HG03378 (cell line): Measurements from ENCODE around the gene DCXR.
A peak's percentile ranks its signal among the peaks of the same experiment; 100 is the strongest.

Source experiments
- ATAC-seq: cut with Tn5 transposase; IDR thresholded peaks from one replicate; pipeline ENCODE4 v1.9.1; 2021; ENCODE audit warnings: mild to moderate bottlenecking, moderate library complexity; ENCODE audit not compliant: unreplicated experiment

Gene DCXR

GRCh38 chr17:82037092-82037888 lies at the start of gene DCXR:
Gene DCXR, minus strand, starts transcription at chr17:82037697. Its CDS starts 15 bp downstream, at chr17:82037682.
- ATAC-seq = peak; percentile 85

- no peak for ATAC-seq
Measured at GRCh38 chr17:82085931-82086764, 48.7 kb upstream of the DCXR start.

DNA sequence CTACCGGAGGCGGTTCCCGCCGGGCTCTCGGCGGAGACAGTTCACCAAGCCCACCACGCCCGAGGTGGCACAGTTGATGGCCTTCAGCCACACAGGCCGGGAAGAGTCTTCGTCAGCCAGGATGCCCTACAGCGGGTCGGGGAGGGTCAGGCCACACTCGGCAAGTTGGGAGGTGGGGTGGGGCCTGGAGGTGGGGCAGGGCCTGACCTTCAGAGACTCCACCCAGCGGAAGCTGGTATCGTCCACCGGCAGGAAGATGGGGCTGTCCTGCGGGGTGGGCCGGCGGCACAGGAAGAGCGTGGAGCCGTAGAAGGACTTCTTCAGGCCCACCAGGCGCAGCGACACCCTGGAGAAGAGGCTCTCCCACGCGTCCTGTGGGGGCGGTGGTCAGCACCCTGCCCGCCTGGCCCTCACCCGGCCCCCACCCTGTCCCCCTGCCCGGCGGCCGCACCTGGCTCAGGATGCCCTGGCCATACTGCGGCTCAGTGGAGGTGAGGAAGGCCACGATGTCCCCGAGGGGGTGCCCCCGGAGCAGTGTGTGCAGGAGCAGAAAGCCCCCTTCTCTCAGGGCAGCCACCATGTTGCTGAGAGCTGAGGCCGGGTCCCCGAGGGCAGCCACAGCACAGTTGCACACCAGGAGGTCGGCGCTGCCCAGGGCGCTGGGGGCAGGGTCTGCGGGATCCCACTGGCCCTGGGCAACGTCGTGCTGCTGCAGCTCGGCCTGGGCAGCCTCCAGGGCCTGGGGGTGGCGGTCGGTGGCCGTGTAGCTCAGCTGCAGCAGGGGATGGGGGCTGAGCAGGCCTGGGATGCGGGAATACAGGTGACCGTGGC lies 47.7 kb upstream of the DCXR start:
- ATAC-seq = no peak

DNA sequence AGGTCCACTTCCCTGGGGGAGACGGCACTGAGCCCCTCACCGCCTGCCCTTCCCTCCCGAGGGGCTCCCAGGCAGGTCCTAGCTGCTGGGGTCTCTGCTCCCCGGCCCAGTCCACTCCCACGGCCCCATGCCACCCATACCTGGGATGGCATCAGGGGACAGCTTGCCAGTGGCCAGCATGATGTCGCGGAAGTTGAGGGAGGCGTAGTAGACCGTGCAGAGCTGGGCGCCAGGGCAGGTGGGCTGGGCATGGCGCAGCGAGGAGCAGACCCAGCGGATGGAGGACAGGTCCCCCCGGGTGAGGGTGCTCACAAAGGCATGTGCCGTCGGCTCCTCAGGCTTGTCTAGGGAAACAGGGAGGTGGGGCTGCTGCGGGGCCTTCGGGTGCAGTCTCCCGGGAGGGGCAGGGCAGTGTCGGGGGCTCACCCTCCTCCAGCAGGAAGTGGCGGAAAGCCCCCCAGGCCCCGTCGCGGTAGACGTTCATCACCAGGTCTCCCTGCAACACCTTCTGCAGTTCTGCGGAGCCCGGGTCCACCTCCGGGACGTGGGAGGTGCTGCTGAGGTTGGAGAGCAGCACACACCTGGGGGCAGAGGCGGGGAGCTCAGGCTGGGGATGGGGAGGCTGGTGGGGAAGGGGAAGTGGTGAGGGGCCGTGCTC lies 47.0 kb upstream of the DCXR start:
- ATAC-seq = no peak

DNA sequence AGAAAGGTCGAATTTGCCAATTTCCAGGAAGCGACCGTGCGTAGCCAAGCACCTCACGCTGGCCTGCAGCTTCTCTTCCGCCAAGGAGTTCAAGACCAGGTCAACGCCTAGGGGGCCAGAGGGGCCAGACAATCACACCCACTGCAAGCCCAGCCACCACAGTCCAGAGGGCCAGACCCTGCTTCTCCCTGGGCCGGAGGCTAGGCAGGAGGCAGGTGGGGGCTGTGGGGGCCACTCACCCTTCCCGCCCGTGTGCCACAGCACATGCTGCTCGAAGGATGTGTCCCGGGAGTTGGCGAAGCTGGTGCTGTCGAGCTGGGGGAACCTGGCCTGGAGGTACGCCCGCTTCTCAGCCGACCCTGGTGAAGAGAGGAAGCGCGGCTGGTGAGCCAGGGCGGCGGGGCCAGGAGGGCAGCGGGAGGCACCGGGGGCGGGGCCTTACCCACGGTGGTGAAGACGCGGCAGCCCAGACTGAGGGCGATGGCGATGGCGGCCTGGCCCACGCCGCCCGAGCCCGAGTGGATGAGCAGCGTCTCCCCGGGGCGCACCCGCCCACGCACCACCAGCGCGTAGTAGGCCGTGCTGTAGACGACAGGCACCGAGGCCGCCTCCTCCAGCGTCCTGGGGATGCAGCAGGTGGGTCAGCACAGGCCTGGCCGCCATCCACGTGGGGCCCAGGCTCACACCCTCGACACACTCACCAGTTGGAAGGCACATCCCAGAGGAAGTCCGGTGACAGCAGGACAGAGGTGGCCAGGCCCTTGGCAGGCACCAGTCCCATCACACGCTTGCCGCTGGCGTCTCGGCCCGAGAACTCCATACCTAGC lies 46.2 kb upstream of the DCXR start:
- ATAC-seq = no peak

DNA sequence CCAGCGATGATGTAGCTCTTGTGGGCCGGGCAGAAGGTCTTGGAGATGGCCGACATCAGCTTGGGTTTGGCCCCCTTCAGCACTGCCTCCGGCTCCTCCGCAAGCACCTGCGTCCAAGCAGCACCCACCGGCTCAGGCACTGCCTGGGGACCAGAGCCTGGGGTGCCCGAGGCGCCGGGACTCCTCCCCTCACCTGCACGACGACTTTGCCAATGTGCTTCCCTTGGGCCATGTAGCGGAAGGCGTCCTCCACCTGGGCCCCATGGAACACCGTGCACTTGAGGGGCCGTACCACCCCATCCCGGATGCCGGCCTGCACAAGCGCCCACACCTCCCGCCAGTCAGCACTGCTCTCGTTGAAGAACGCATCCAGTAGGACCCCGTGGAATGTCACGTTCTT lies 45.5 kb upstream of the DCXR start:
- no peak for ATAC-seq

DNA sequence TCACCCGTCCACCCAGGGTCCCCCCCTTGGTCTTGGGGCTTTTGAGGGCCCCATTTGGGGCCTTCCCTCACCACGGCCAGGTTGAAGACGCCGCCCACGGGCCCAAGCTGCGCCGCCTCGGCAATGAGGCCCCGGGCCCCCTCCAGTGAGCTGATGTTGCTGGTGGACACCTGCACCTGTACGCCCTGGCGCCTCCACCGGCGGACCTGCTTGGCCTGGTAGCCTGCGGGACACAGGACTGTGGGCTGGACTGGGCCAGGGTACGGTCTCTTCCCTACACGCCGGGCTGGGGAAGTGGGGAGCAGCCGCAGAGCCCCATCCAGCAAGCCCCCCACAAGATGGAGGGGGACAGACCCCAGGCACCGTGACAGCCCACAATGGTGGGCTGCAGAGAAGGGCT lies 45.0 kb upstream of the DCXR start:
- ATAC-seq = no peak

DNA sequence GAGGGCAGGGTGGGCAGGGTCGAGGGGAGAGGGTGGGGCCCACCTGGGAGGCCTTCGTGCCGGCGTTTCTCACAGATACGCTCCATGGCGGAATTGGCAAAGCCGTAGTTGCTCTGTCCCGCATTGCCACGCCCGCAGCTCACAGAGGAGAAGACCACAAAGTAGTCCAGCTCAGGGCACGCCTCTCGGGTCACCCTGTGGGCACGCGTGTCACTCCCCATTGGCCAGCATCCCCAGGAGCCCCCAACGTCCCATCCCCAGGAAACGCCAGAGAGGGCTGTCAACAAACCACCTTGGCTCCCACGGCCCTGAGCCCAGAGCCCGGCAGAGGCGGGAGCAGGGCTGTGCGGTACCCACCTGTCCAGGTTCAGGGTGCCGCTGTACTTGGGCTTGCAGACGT lies 44.5 kb upstream of the DCXR start:
- no peak for ATAC-seq

DNA sequence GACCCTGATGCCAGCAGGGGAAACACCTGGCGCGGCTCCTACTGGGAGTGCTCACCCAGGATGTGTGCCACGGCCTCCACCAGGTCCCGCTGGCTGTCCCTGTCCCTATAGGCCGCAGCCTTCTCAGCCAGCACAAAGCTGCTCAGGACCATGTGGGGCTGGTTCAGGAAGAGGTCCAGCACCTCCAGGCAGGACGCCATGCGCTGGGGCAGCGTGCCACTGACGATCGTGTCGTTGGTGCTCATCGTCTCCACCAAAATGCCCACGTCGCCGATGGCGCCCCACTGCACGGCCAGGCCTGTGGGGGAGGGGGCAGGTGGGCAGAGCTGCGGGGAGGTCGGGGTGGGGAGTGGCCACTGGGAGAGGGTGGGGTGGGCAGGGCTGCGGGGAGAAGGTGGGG lies 44.0 kb upstream of the DCXR start:
- no peak for ATAC-seq

GRCh38 chr17:82080789-82081464 lies 43.4 kb upstream of the DCXR start:
- ATAC-seq = no peak

DNA sequence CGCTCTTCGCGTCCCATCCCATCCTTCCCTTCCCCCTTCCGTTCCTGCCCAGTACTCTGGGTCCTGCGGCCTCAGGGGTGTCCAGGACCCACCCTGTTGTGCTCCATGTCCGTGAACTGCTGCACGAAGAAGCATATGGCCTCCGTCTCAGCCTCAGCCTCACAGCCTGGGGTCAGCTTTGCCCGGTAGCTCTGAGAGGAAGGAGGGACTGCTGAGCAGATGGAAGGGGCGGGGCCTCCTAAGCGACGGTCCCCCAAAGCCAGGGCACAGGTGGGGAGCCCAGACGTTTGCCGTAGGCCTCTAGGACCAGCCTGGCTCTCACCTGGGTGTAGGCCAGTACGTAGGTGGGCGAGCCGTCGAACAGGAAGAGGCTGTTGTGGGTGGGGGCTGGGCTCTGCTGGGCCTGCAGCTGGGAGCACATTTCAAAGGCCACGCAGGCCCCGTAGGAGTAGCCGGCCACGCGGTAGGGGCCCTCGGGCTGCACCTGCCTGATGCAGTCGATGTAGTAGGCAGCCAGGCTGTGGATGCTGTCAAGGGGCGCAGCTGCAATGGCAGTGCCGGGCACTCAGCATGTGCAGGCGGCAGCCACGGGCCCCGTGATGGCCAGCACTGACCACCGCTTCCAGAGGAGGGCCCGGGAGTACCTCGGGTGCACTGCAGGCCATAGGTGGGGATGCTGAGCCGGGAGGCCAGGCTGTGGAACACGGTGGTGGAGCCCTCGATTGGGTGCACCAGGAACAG lies 42.7 kb upstream of the DCXR start:
- ATAC-seq = no peak

GRCh38 chr17:82079001-82079677 lies 41.6 kb upstream of the DCXR start:
- ATAC-seq = no peak

- ATAC-seq = no peak
Measured at GRCh38 chr17:82078433-82078832, 40.9 kb upstream of the DCXR start.

GRCh38 chr17:82077617-82078358 lies 40.3 kb upstream of the DCXR start:
- no peak for ATAC-seq

- no peak for ATAC-seq
Measured at GRCh38 chr17:82076785-82077591, 39.5 kb upstream of the DCXR start.

DNA sequence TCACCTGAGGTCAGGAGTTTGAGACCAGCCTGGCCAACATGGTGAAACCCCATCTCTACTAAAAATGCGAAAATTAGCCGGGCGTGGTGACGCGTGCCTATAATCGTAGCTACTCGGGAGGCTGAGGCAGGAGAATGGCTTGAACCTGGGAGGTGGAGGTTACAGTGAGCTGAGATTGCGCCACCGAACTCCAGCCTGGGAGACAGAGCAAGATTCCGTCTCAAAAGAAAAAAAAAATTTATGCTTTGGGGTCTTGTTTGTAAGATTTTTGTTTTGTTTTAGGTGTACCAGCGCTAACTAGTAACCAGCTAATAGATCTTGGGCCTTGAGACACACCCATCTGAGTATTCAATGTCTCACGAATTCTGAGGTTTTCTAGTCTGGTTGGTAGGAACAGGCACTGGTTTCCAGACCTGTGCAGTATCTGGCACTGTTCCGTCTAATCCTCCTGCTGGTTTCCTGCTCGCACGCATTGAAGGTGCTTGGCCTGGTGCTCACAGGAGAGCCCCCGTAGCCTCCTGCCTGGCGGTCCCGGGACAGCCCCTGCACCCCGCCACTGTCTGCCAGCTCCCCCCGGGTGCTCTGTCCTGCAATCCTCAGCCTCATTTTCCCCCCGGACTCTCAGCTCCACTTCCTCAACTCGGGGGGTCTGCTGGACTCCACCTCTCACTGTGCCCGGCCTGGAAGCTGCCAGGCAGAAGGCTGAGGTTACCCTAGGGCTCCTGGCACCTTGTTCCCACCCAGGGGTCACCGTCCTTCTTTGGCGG lies 38.7 kb upstream of the DCXR start:
- no peak for ATAC-seq
